Lung (tissue), 12 donors: ENCODE results near the gene GUCD1. TPM values are rescaled to one million over a fixed set of nuclear protein-coding genes. Genes with fewer than 3 reads are reported as not detected.

Experiments used
- ATAC-seq: fragments of 200-7000 bp; cut with Tn5 transposase; one replicate; pipeline ENCODE4 v1.9.1; 2020; ENCODE audit warnings: moderate number of reproducible peaks; ENCODE audit not compliant: insufficient read depth, low FRiP score
- DNase-seq, 3 donors: peaks; one replicate each; pipeline ENCODE4 v3.0.0-alpha.2; 2013 to 2017
- H3K27ac ChIP-seq, 2 donors: one replicate each; pipeline ENCODE4 v1.5.1; 2013; ENCODE audit warnings: mild to moderate bottlenecking in 2 of 2, moderate library complexity in 2 of 2, control low read depth in 1 of 2, inconsistent platforms in 1 of 2, low read depth in 1 of 2, low read length in 1 of 2
- H3K27me3 ChIP-seq, 3 donors: one replicate each; pipeline ENCODE4 v1.5.1; 2013; ENCODE audit warnings: low read length in 2 of 3; ENCODE audit not compliant: control insufficient read depth in 3 of 3, insufficient read depth in 3 of 3
- H3K36me3 ChIP-seq, 4 donors: one replicate each; pipeline ENCODE4 v1.5.1; 2013; ENCODE audit warnings: low read length in 4 of 4, mild to moderate bottlenecking in 1 of 4, moderate library complexity in 1 of 4; ENCODE audit not compliant: control insufficient read depth in 4 of 4, insufficient read depth in 4 of 4
- H3K4me1 ChIP-seq, 5 donors: one replicate each; pipeline ENCODE4 v1.5.1; 2013; ENCODE audit warnings: low read length in 5 of 5, mild to moderate bottlenecking in 2 of 5, moderate library complexity in 1 of 5; ENCODE audit not compliant: control insufficient read depth in 5 of 5, insufficient read depth in 5 of 5
- H3K4me3 ChIP-seq: one replicate; pipeline ENCODE4 v1.5.1; 2013; ENCODE audit warnings: mild to moderate bottlenecking, control low read depth, moderate library complexity
- H3K9ac ChIP-seq, 2 donors: one replicate each; pipeline ENCODE4 v1.5.1; 2013; ENCODE audit warnings: low read length in 2 of 2, control low read depth in 1 of 2; ENCODE audit not compliant: insufficient read depth in 1 of 2
- H3K9me3 ChIP-seq, 4 donors: one replicate each; pipeline ENCODE4 v1.5.1; 2013; ENCODE audit warnings: low read length in 3 of 4, mild to moderate bottlenecking in 1 of 4, moderate library complexity in 1 of 4; ENCODE audit not compliant: control insufficient read depth in 4 of 4, insufficient read depth in 3 of 4
- CTCF ChIP-seq: IDR thresholded peaks from 2 replicates; pipeline ENCODE4 v1.5.1; 2012; ENCODE audit warnings: mild to moderate bottlenecking; ENCODE audit errors: control extremely low read depth, extremely low read depth
- WGBS, 2 donors: extraction: QIAGEN DNeasy Blood & Tissue Kit; methylation state at CpG; one replicate each; pipeline ENCODE4 v1.1.7; 2013; 5-methylcytosine and 5-hydroxymethylcytosine counted together
- polyA plus RNA-seq, 2 donors: library from polyadenylated mRNA; stranded (reverse); fragments of 200-250 nt; gene quantifications; one replicate each; pipeline ENCODE4 v1.2.1, GENCODE V29; 2013
- total RNA-seq, 2 donors: library from RNA; depleted of rRNA in 1 of 2; stranded (reverse); fragments of >200 nt in 1 of 2; gene quantifications; one replicate each; pipeline ENCODE4 v1.2.1, GENCODE V29; 2014 to 2021
- donor health status: control.
- donor health status: control.
- donor health status: Bipolar disorder and iron deficiency.
- donor health status: healthy.
- donor health status: DM: yes; HTN: yes; CAD: no.

Gene GUCD1
- total and polyA plus RNA-seq, 4 donors, result 87.8 to 130 (median 107) TPM

GRCh38 chr22:24541681-24542515, 13.0 kb downstream of the GUCD1 start:
- Histone ChIP-seq H3K36me3 (peaks cover 19 to 55% (median 40%) of the 10 kb centered on the region in 4 donors), H3K27me3 (no peaks in the 10 kb centered on the region), H3K4me1 (peaks cover 0 to 11% (median 7%) of the 10 kb centered on the region in 5 donors), H3K9me3 (no peaks in the 10 kb centered on the region), H3K9ac (no peak overlapping the region), H3K4me3 (no peak overlapping the region), H3K27ac (peak overlapping the region in 1 of 2 donors; percentile 58)
- ATAC-seq, result no peak
- no peak for TF ChIP-seq CTCF
- 47 to 67% methylated on average over 6 of the region's 6 CpGs for WGBS, 2 donors
- DNase-seq, result no peak

GRCh38 chr22:24540470-24540869, 14.5 kb downstream of the GUCD1 start:
- WGBS, 2 donors, result 91 to 98% methylated on average over 2 of the region's 2 CpGs
- no peak for ATAC-seq

DNA sequence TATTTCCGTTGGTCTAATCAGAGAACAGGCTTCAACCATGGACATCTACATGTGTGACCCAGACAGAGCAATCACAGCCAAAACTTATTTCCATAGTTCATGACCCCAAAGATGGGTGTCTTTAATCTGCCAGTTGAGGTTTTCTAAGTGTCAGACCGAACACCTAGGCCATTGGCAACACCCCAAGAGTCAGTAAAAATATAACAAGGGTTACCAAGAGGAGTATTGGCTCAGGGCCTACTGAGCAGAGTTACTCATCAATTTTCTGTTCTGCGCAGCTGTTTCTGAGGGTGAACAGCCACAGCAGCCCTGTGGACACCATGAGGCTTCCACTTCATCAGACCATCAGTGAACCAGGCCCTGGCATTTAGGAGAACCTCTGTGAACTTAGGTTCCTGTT, 18.8 kb downstream of the GUCD1 start:
- no peak overlapping the region for H3K27ac ChIP-seq
- ATAC-seq (no peak), DNase-seq (no peak)
- H3K27me3 ChIP-seq, result no peaks in the 10 kb centered on the region
- H3K4me1 ChIP-seq, result peaks cover 0 to 12% (median 0%) of the 10 kb centered on the region in 5 donors
- no peak overlapping the region for H3K9ac ChIP-seq
- H3K9me3 ChIP-seq, result no peaks in the 10 kb centered on the region
- TF ChIP-seq CTCF, result no peak
- peaks cover 6 to 16% (median 10%) of the 10 kb centered on the region in 4 donors for H3K36me3 ChIP-seq
- WGBS, 2 donors, result 79 to 90% methylated on average over 3 of the region's 3 CpGs
- H3K4me3 ChIP-seq, result no peak overlapping the region

More at GRCh38 chr22:24540470-24540869, 14.5 kb downstream of the GUCD1 start:
- TF ChIP-seq CTCF, result no peak
- Histone ChIP-seq H3K4me3 (no peak overlapping the region), H3K9me3 (no peaks in the 10 kb centered on the region), H3K27ac (no peak overlapping the region), H3K9ac (no peak overlapping the region), H3K27me3 (no peaks in the 10 kb centered on the region), H3K36me3 (peaks cover 15 to 48% (median 35%) of the 10 kb centered on the region in 4 donors), H3K4me1 (peaks cover 0 to 11% (median 7%) of the 10 kb centered on the region in 5 donors)
- no peak for DNase-seq
